Right lobe of liver (tissue), 4 donors: Measurements from ENCODE around the gene SECISBP2.

Source experiments
- CTCF ChIP-seq, 4 donors: fragments of 200-600 bp in 3 of 4; fragments of 450-650 bp in 1 of 4; IDR thresholded peaks; one replicate each; pipeline versions ENCODE4 v1.5.1 to v1.8.0; 2016 to 2022; ENCODE audit warnings: antibody characterized with exemption in 4 of 4, mild to moderate bottlenecking in 2 of 4
- POLR2A ChIP-seq: fragments of 450-650 bp; IDR thresholded peaks from one replicate; pipeline ENCODE4 v1.6.1; 2017; ENCODE audit warnings: antibody characterized with exemption, mild to moderate bottlenecking
- donor health status: DM: no; HTN: no; CAD: no.
- donor health status: DM: no; HTN: no; CAD: no.
- donor health status: DM: no; HTN: yes; CAD: no.

- TF ChIP-seq CTCF (IDR thresholded peaks at IDR 0.05) (no peak), POLR2A (no peak)
These were observed 37.2 kb upstream of the SECISBP2 start for GRCh38 chr9:89281106-89281505.
